Measurements from ENCODE around the gene TMEM272. TPM values are rescaled to one million over a fixed set of nuclear protein-coding genes. Genes with fewer than 3 reads are reported as not detected.

The TMEM272 gene
- total RNA-seq, 1 experiment from 2014 or later, result 0.17 TPM

DNA sequence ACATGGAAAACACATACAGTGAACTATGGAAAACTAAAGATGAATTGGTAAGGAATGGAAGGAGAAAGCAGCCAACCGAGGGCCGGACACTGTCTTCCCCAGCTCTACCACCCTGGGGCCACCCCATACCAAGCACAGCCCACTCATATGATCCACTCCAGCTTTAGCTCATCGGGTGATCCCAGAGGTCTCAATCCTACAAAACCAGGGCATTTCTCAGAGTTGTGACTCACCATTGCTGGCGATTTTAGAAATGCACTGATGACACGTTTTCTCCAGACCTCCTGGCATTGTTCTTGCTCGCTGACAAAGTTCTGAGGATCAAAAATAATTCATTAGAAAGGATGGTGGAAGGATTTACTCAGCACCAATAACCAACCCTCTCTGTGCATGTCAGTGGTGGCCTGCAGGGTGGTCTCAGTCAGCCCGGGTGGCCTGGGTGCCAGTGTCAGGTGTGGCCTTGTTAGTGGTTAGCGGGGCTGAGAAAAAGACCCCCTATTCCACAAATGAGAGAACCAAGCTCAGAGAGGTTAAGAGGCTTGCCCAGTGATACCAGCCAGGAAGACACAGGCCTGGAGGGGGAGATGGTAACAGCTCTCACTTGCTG is 6.6 kb downstream of the TMEM272 start:
- Histone ChIP-seq H3K9me2 (ENCODE audit: insufficient read depth) (no peaks in the 10 kb centered on the region), H3K4me3 (replicated peaks in 1 of 2; ENCODE audit: low read depth in 1 of 2, low read length in 2 of 2) (no peak overlapping the region), H3K9me3 (ENCODE audit: control insufficient read depth in 1 of 2, insufficient read depth in 1 of 2, low read depth in 1 of 2, low read length in 2 of 2) (no peaks in the 10 kb centered on the region), H3K4me2 (ENCODE audit: low read length) (no peak overlapping the region), H4K20me1 (ENCODE audit: insufficient read depth) (no peaks in the 10 kb centered on the region), H3K27me3 (ENCODE audit: insufficient read depth, low read length) (peaks cover 3% of the 10 kb centered on the region; the same call in 1 of the 2 replicates), H2AFZ (ENCODE audit: low read depth, low read length, poor library complexity, severe bottlenecking) (no peak overlapping the region), H3K36me3 (ENCODE audit: control insufficient read depth in 1 of 2, insufficient read depth in 2 of 2, low read length in 2 of 2) (no peaks in the 10 kb centered on the region), H3K79me2 (ENCODE audit: insufficient read depth, low read length) (no peaks in the 10 kb centered on the region), H3K9ac (ENCODE audit: low read length) (no peak overlapping the region), H3K27ac (ENCODE audit: low read depth, low read length) (no peak overlapping the region), H3K4me1 (ENCODE audit: control insufficient read depth in 1 of 2, insufficient read depth in 2 of 2, low read length in 2 of 2) (no peaks in the 10 kb centered on the region; a peak in 1 of 4 replicates)
- POLR2A ChIA-PET, result no interaction called here
- CTCF ChIA-PET, result no interaction called here
- ATAC-seq (no peak), DNase-seq (ENCODE audit: low read depth, low spot score) (no peak)
- RAD21 ChIA-PET (ENCODE audit: low non-redundant PET in 1 of 2, low total read pairs in 2 of 2, uncharacterized antibody in 2 of 2, unreplicated experiment in 2 of 2), result no interaction called here
- intact Hi-C loops (cut with micrococcal nuclease), result no loop called here
- BruUV-seq (replicated peaks), result no TSS peak
- TF ChIP-seq CBX3 (IDR thresholded peaks at IDR 0.05; ENCODE audit: low read depth) (no peak), SRF (IDR thresholded peaks at IDR 0.05; ENCODE audit: low read depth) (no peak), ZNF274 (IDR thresholded peaks at IDR 0.05; ENCODE audit: low read depth, low read length) (no peak), ELF1 (IDR thresholded peaks at IDR 0.05; ENCODE audit: borderline replicate concordance, low read depth) (no peak), JUND (IDR thresholded peaks at IDR 0.05) (no peak), ZBTB33 (IDR thresholded peaks at IDR 0.05; ENCODE audit: extremely low read depth, insufficient replicate concordance, low read length) (no peak), POLR2AphosphoS5 (IDR thresholded peaks at IDR 0.05; ENCODE audit: low read depth, low read length) (no peak), RAD21 (IDR thresholded peaks at IDR 0.05; ENCODE audit: low read depth) (no peak), CTCF (IDR thresholded peaks at IDR 0.05 in 2 of 3, conservative IDR thresholded peaks at IDR 0.05 in 1 of 3; ENCODE audit: borderline replicate concordance in 1 of 3, insufficient read depth in 1 of 3, low read depth in 2 of 3, low read length in 2 of 3) (no peak)
- TF ChIP-seq, protein P1, sequence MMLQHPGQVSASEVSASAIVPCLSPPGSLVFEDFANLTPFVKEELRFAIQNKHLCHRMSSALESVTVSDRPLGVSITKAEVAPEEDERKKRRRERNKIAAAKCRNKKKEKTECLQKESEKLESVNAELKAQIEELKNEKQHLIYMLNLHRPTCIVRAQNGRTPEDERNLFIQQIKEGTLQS (IDR thresholded peaks at IDR 0.05), result no peak
- TF ChIP-seq, protein P2, sequence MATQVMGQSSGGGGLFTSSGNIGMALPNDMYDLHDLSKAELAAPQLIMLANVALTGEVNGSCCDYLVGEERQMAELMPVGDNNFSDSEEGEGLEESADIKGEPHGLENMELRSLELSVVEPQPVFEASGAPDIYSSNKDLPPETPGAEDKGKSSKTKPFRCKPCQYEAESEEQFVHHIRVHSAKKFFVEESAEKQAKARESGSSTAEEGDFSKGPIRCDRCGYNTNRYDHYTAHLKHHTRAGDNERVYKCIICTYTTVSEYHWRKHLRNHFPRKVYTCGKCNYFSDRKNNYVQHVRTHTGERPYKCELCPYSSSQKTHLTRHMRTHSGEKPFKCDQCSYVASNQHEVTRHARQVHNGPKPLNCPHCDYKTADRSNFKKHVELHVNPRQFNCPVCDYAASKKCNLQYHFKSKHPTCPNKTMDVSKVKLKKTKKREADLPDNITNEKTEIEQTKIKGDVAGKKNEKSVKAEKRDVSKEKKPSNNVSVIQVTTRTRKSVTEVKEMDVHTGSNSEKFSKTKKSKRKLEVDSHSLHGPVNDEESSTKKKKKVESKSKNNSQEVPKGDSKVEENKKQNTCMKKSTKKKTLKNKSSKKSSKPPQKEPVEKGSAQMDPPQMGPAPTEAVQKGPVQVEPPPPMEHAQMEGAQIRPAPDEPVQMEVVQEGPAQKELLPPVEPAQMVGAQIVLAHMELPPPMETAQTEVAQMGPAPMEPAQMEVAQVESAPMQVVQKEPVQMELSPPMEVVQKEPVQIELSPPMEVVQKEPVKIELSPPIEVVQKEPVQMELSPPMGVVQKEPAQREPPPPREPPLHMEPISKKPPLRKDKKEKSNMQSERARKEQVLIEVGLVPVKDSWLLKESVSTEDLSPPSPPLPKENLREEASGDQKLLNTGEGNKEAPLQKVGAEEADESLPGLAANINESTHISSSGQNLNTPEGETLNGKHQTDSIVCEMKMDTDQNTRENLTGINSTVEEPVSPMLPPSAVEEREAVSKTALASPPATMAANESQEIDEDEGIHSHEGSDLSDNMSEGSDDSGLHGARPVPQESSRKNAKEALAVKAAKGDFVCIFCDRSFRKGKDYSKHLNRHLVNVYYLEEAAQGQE (IDR thresholded peaks at IDR 0.05; ENCODE audit: low read depth), result no peak
